ENCODE data around the gene KIF11. TPM values are rescaled to one million over a fixed set of nuclear protein-coding genes. Genes with fewer than 3 reads are reported as not detected.
A peak's percentile ranks its signal among the peaks of the same experiment; 100 is the strongest.

KIF11 gene
- polyA plus RNA-seq, 2 of the 4 experiments (the other 2 are of a cell fraction): 32.5 to 38.7 TPM

- ChIA-PET CTCF (interaction anchor here (1.4 kb wide), 1 partner anchor 188 kb away, joined by 4 read pairs; no protein-coding TSS in a partner anchor), POLR2A (interaction anchor here (1.6 to 3.3 kb wide), 2 partner anchors 156 kb away, joined by 6 to 31 read pairs; partner anchors contain the start of gene EXOC6)
- ATAC-seq: no peak
Measured at GRCh38 chr10:92692080-92692671, 99.2 kb downstream of the KIF11 start.

GRCh38 chr10:92692697-92693533 lies 100.0 kb downstream of the KIF11 start:
- Histone ChIP-seq H3K4me3 (no peak overlapping the region), H3K4me2 (peak overlapping the region; percentile 95), H3K4me1 (peaks cover 69% of the 10 kb centered on the region), H3K9me3 (no peaks in the 10 kb centered on the region), H3K27ac (peak overlapping the region in 1 of 2 experiments; percentile 20; a peak in 1 of 6 replicates)
- ATAC-seq (no peak), FAIRE-seq (no peak), DNase-seq (ENCODE audit: low read depth in 1 of 2, low spot score in 1 of 2) (no peak)
- ChIA-PET POLR2A (interaction anchor here (1.6 kb wide), 1 partner anchor 155 kb away, joined by 6 read pairs; the partner anchor contains the start of gene EXOC6), CTCF (interaction anchor here (1.4 kb wide), 1 partner anchor 188 kb away, joined by 4 read pairs; no protein-coding TSS in a partner anchor)
- 69% methylated on average over 7 of the region's 7 CpGs for WGBS (ENCODE audit: missing lambda C conversion rate)
- TF ChIP-seq CEBPB (IDR thresholded peaks at IDR 0.05) (peak; percentile 73 to 79; a peak in 3 of 4 replicates), NR3C1 (IDR thresholded peaks at IDR 0.05) (no peak), NFE2L2 (conservative IDR thresholded peaks at IDR 0.05; ENCODE audit: low read length) (no peak), TFCP2L1 (CRISPR knock-in tag; IDR thresholded peaks at IDR 0.05) (no peak), PBX3 (IDR thresholded peaks at IDR 0.05) (no peak)

More at GRCh38 chr10:92692080-92692671, 99.2 kb downstream of the KIF11 start:
- FAIRE-seq (no peak), DNase-seq (ENCODE audit: low read depth in 1 of 2, low spot score in 1 of 2) (no peak)
- H3K4me1 ChIP-seq: peaks cover 66% of the 10 kb centered on the region
- no peaks in the 10 kb centered on the region for H3K9me3 ChIP-seq
- TF ChIP-seq RCOR1 (IDR thresholded peaks at IDR 0.05; ENCODE audit: low read depth, low read length) (no peak), ELK1 (IDR thresholded peaks at IDR 0.05; ENCODE audit: low read depth, low read length) (no peak), KDM5A (IDR thresholded peaks at IDR 0.05) (no peak), MAZ (IDR thresholded peaks at IDR 0.05; ENCODE audit: borderline replicate concordance, low read depth, low read length) (no peak), ZSCAN20 (CRISPR knock-in tag; IDR thresholded peaks at IDR 0.05) (no peak), NR3C1 (IDR thresholded peaks at IDR 0.05) (no peak), POLR2AphosphoS2 (conservative IDR thresholded peaks at IDR 0.05; ENCODE audit: low read length) (no peak), NFE2L2 (conservative IDR thresholded peaks at IDR 0.05; ENCODE audit: low read length) (no peak), ZC3H11A (IDR thresholded peaks at IDR 0.05) (no peak), FOXS1 (CRISPR knock-in tag; IDR thresholded peaks at IDR 0.05) (no peak), HDAC2 (IDR thresholded peaks at IDR 0.05) (no peak), POLR2A (IDR thresholded peaks at IDR 0.05; ENCODE audit: low read length) (no peak), CHD4 (IDR thresholded peaks at IDR 0.05; ENCODE audit: borderline replicate concordance) (no peak), GATA3 (IDR thresholded peaks at IDR 0.05; ENCODE audit: borderline replicate concordance) (no peak), HOXA7 (CRISPR knock-in tag; IDR thresholded peaks at IDR 0.05) (no peak), PBX3 (IDR thresholded peaks at IDR 0.05) (no peak), CBX2 (IDR thresholded peaks at IDR 0.05; ENCODE audit: borderline replicate concordance, low read depth) (no peak), RFX5 (IDR thresholded peaks at IDR 0.05) (no peak), HMGXB4 (CRISPR knock-in tag; IDR thresholded peaks at IDR 0.05; ENCODE audit: borderline replicate concordance) (no peak)
- WGBS (ENCODE audit: missing lambda C conversion rate): 89% methylated on average over 34 of the region's 34 CpGs
- peak overlapping the region; percentile 95 for H3K4me2 ChIP-seq
- H3K27ac ChIP-seq: peak overlapping the region in 1 of 2 experiments; percentile 20; a peak in 1 of 6 replicates
- H3K4me3 ChIP-seq: 0 out of 3 replicates have a peak overlapping the region, but pooled peaks have one; percentile 6

All from A549 (cell line).